HUES48 (cell line): ENCODE data around the gene TMEM225B.
"Not testable (repeated sequence)": the region's sequence is repeated elsewhere in the genome, so short reads cannot be mapped to it uniquely, and the experiment has no call there.

Source experiments
- H3K27ac ChIP-seq: one replicate; pipeline ENCODE4 v1.7.0; 2013; ENCODE audit warnings: low read depth, low read length, inconsistent platforms
- H3K27me3 ChIP-seq: 2 replicates; pipeline ENCODE4 v1.6.1; 2013; ENCODE audit warnings: mild to moderate bottlenecking, low read length; ENCODE audit not compliant: control insufficient read depth, insufficient read depth
- H3K36me3 ChIP-seq: 2 replicates; pipeline ENCODE4 v1.6.1; 2013; ENCODE audit warnings: low read length; ENCODE audit not compliant: control insufficient read depth, insufficient read depth
- H3K4me1 ChIP-seq: 2 replicates; pipeline ENCODE4 v1.6.1; 2013; ENCODE audit warnings: mild to moderate bottlenecking, low read length; ENCODE audit not compliant: control insufficient read depth, insufficient read depth
- H3K4me3 ChIP-seq: 2 replicates; pipeline ENCODE4 v1.5.1; 2013; ENCODE audit warnings: mild to moderate bottlenecking, low read depth, low read length
- H3K9ac ChIP-seq: 2 replicates; pipeline ENCODE4 v1.6.1; 2013; ENCODE audit warnings: mild to moderate bottlenecking, low read depth, low read length, moderate library complexity
- H3K9me3 ChIP-seq: 2 replicates; pipeline ENCODE4 v1.6.1; 2013; ENCODE audit warnings: low read length; ENCODE audit not compliant: control insufficient read depth, insufficient read depth

Gene TMEM225B

GRCh38 chr7:99657879-99658278 is 59.8 kb downstream of the TMEM225B start:
- H3K36me3 ChIP-seq, H3K4me3 ChIP-seq, H3K4me1 ChIP-seq, H3K9ac ChIP-seq, H3K27me3 ChIP-seq, H3K27ac ChIP-seq: not testable (repeated sequence)
- peaks cover 15% of the 10 kb centered on the region for H3K9me3 ChIP-seq
